Measurements from ENCODE around the gene JOSD1.
A peak's percentile ranks its signal among the peaks of the same experiment; 100 is the strongest.

JOSD1 gene

GRCh38 chr22:38712486-38713207, 11.9 kb upstream of the JOSD1 start:
- H3K27ac ChIP-seq = no peak overlapping the region
- TF ChIP-seq ZFX (IDR thresholded peaks at IDR 0.05; ENCODE audit: borderline replicate concordance) = no peak
- no peak for TF ChIP-seq CTCF (IDR thresholded peaks at IDR 0.05)

GRCh38 chr22:38710866-38711265, 10.1 kb upstream of the JOSD1 start:
- H3K27ac ChIP-seq = no peak overlapping the region
- TF ChIP-seq ZFX (IDR thresholded peaks at IDR 0.05; ENCODE audit: borderline replicate concordance) (no peak), CTCF (IDR thresholded peaks at IDR 0.05) (no peak)

DNA sequence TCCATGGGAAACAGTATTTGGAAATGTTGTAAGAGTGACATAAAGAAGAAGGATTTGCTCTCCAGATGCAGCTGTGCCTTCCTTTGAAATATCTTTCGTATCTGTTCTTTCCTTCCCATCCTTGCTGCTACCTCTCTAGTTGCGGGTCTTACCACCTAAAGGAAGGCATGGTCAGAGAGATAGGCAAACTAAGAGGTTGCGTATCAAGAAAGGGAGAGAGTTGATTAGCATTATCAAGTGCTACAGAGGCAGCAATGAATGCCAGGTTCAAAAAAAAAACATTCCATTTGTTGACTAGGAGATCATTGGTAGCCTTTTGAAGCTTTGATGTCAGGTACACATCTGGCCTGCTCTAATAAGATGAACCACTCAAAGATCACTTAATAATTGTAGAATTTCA, 9.6 kb upstream of the JOSD1 start:
- no peak for TF ChIP-seq CTCF (IDR thresholded peaks at IDR 0.05)
- no peak for TF ChIP-seq ZFX (IDR thresholded peaks at IDR 0.05; ENCODE audit: borderline replicate concordance)
- no peak overlapping the region for H3K27ac ChIP-seq

- no peak overlapping the region for H3K27ac ChIP-seq
- TF ChIP-seq ZFX (IDR thresholded peaks at IDR 0.05; ENCODE audit: borderline replicate concordance) (no peak), CTCF (IDR thresholded peaks at IDR 0.05) (no peak)
Observed at GRCh38 chr22:38709306-38709705, 8.6 kb upstream of the JOSD1 start.

DNA sequence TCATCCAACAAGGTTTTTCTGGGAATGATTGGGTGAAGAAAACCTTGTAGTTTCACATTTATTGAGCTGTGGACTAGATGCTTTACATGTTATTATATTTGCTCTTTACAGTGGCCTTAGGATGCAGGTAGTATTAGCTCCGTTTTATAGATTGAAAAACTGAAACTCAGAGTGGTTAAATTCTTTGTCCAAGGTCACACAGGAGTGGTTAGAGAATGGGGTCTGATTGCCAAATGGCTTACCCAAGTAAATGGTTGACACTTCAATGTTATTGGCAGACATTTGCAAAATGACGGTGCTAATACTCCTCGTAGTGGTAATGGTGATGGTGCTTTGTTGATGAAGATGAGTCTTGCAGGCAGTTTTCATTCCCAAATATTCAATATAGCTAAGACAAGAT, 7.2 kb upstream of the JOSD1 start:
- H3K27ac ChIP-seq = no peak overlapping the region; the same call in 1 of the 2 replicates
- no peak for TF ChIP-seq CTCF (IDR thresholded peaks at IDR 0.05)
- TF ChIP-seq ZFX (IDR thresholded peaks at IDR 0.05; ENCODE audit: borderline replicate concordance) = no peak

DNA sequence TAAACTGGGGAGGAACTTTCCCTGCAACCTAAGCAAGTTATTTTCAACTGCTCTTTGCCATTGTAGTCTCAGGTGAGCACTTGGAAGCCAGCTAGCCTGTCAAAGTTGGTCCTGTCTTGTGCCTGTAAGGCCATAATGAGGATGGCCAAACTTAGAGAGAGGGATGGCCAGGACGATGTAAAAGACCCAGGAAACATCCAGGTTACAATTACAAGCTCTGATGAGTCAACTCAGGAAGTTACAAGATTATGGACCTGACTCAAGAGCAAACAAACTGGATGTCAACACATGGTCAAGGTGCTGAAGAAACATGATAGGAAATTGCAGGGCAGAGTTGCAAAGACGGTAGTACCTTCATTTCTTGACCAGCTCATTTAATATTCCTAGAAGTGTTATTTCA, 6.6 kb upstream of the JOSD1 start:
- H3K27ac ChIP-seq = peak overlapping the region; percentile 91
- TF ChIP-seq CTCF (IDR thresholded peaks at IDR 0.05) = no peak
- no peak for TF ChIP-seq ZFX (IDR thresholded peaks at IDR 0.05; ENCODE audit: borderline replicate concordance)

- peak overlapping the region; percentile 91 for H3K27ac ChIP-seq
- no peak for TF ChIP-seq ZFX (IDR thresholded peaks at IDR 0.05; ENCODE audit: borderline replicate concordance)
- TF ChIP-seq CTCF (IDR thresholded peaks at IDR 0.05) = no peak
Observed at GRCh38 chr22:38706901-38707195, 6.1 kb upstream of the JOSD1 start.

Measured in 22Rv1 (cell line).